ENCODE measurements around the gene KIFAP3. TPM values are rescaled to one million over a fixed set of nuclear protein-coding genes. Genes with fewer than 3 reads are reported as not detected.

Gene KIFAP3
- total RNA-seq, 1 experiment from 2014 or later: 2.3 TPM

- no peak for TF ChIP-seq TP53 (CRISPR knock-in tag; IDR thresholded peaks at IDR 0.05)
- no peak for TF ChIP-seq AFF4 (CRISPR knock-in tag; IDR thresholded peaks at IDR 0.05; ENCODE audit: borderline replicate concordance)
- no peak for TF ChIP-seq PRRX2 (CRISPR knock-in tag; IDR thresholded peaks at IDR 0.05)
- no peak for TF ChIP-seq TEAD1 (CRISPR knock-in tag; IDR thresholded peaks at IDR 0.05)
- no peak for TF ChIP-seq NR2C2 (CRISPR knock-in tag; IDR thresholded peaks at IDR 0.05)
- TF ChIP-seq FOXP1 (CRISPR knock-in tag; IDR thresholded peaks at IDR 0.05; ENCODE audit: borderline replicate concordance): no peak
Observed at GRCh38 chr1:169902751-169903150, 171.7 kb downstream of the KIFAP3 start (continued).

GRCh38 chr1:169901115-169901514, 173.4 kb downstream of the KIFAP3 start:
- no peaks in the 10 kb centered on the region for H3K36me3 Mint-ChIP-seq
- DNase-seq (ENCODE audit: low spot score) (no peak), ATAC-seq (no peak)
- POLR2A ChIA-PET: no interaction called here
- CTCF ChIA-PET: no interaction called here
- H3K4me1 Mint-ChIP-seq: peaks cover 25% of the 10 kb centered on the region
- H3K4me3 Mint-ChIP-seq: no peak overlapping the region
- H3K27me3 Mint-ChIP-seq (ENCODE audit: low read depth): no peaks in the 10 kb centered on the region
- peaks cover 4% of the 10 kb centered on the region for H3K9me3 Mint-ChIP-seq
- H3K27ac Mint-ChIP-seq: no peak overlapping the region
- no peak for TF ChIP-seq USF2 (CRISPR knock-in tag; IDR thresholded peaks at IDR 0.05)
- no peak for TF ChIP-seq ZNF263 (CRISPR knock-in tag; IDR thresholded peaks at IDR 0.05; ENCODE audit: low read depth)
- no peak for TF ChIP-seq ZNF416 (CRISPR knock-in tag; IDR thresholded peaks at IDR 0.05)
- TF ChIP-seq HMGXB4 (CRISPR knock-in tag; IDR thresholded peaks at IDR 0.05): no peak
- TF ChIP-seq, protein P1, sequence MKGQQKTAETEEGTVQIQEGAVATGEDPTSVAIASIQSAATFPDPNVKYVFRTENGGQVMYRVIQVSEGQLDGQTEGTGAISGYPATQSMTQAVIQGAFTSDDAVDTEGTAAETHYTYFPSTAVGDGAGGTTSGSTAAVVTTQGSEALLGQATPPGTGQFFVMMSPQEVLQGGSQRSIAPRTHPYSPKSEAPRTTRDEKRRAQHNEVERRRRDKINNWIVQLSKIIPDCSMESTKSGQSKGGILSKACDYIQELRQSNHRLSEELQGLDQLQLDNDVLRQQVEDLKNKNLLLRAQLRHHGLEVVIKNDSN (CRISPR knock-in tag; IDR thresholded peaks at IDR 0.05): no peak
- no peak for TF ChIP-seq GABPB1 (CRISPR knock-in tag; IDR thresholded peaks at IDR 0.05)
- TF ChIP-seq NR1H2 (CRISPR knock-in tag; IDR thresholded peaks at IDR 0.05): no peak
- no peak for TF ChIP-seq GTF2I (CRISPR knock-in tag; conservative IDR thresholded peaks at IDR 0.05)
- TF ChIP-seq MXD4 (CRISPR knock-in tag; IDR thresholded peaks at IDR 0.05; ENCODE audit: borderline replicate concordance): no peak
- no peak for TF ChIP-seq ZNF138 (CRISPR knock-in tag; conservative IDR thresholded peaks at IDR 0.05)
- TF ChIP-seq ZNF219 (CRISPR knock-in tag; IDR thresholded peaks at IDR 0.05; ENCODE audit: borderline replicate concordance): no peak
- no peak for TF ChIP-seq SOX15 (CRISPR knock-in tag; IDR thresholded peaks at IDR 0.05)
- no peak for TF ChIP-seq ZSCAN18 (CRISPR knock-in tag; IDR thresholded peaks at IDR 0.05)
- no peak for TF ChIP-seq ZNF396 (CRISPR knock-in tag; IDR thresholded peaks at IDR 0.05; ENCODE audit: borderline replicate concordance)
- no peak for TF ChIP-seq TP53 (CRISPR knock-in tag; IDR thresholded peaks at IDR 0.05)
- TF ChIP-seq FOXK1 (CRISPR knock-in tag; IDR thresholded peaks at IDR 0.05): no peak
- no peak for TF ChIP-seq KAT7 (CRISPR knock-in tag; IDR thresholded peaks at IDR 0.05; ENCODE audit: borderline replicate concordance)
- no peak for TF ChIP-seq IRF2 (CRISPR knock-in tag; IDR thresholded peaks at IDR 0.05; ENCODE audit: borderline replicate concordance, low read depth)
- TF ChIP-seq AFF4 (CRISPR knock-in tag; IDR thresholded peaks at IDR 0.05; ENCODE audit: borderline replicate concordance): no peak

Data from WTC11 (cell line).